DMS53 (cell line): ENCODE data around the gene NEK6.

Experiments
- DNase-seq: peaks from one replicate; lab custom pipeline; 2025; lab: John Stamatoyannopoulos, UW

NEK6 gene

GRCh38 chr9:124279531-124280175 is 21.9 kb downstream of the NEK6 start:
- no peak for DNase-seq

- no peak for DNase-seq
Measured at GRCh38 chr9:124280176-124280691, 22.5 kb downstream of the NEK6 start.

GRCh38 chr9:124281931-124282371 is 24.2 kb downstream of the NEK6 start:
- no peak for DNase-seq

GRCh38 chr9:124282442-124283227 is 24.9 kb downstream of the NEK6 start:
- no peak for DNase-seq

GRCh38 chr9:124283228-124283814 is 25.6 kb downstream of the NEK6 start:
- no peak for DNase-seq

- DNase-seq: peak; percentile 34
Measured at GRCh38 chr9:124284237-124284831, 26.6 kb downstream of the NEK6 start.

GRCh38 chr9:124284940-124285441 is 27.2 kb downstream of the NEK6 start:
- DNase-seq: no peak

- no peak for DNase-seq
Measured at GRCh38 chr9:124285490-124285889, 27.7 kb downstream of the NEK6 start.

- DNase-seq: no peak
Measured at GRCh38 chr9:124285903-124286291, 28.1 kb downstream of the NEK6 start.

- no peak for DNase-seq
Measured at GRCh38 chr9:124286292-124286931, 28.7 kb downstream of the NEK6 start.

GRCh38 chr9:124290053-124290591 is 32.4 kb downstream of the NEK6 start:
- no peak for DNase-seq

GRCh38 chr9:124290743-124291554 is 33.2 kb downstream of the NEK6 start:
- DNase-seq: no peak

- DNase-seq: no peak
Measured at GRCh38 chr9:124291801-124292396, 34.1 kb downstream of the NEK6 start.

- DNase-seq: no peak
Measured at GRCh38 chr9:124292696-124293593, 35.2 kb downstream of the NEK6 start.

GRCh38 chr9:124293718-124294506 is 36.2 kb downstream of the NEK6 start:
- no peak for DNase-seq

GRCh38 chr9:124295159-124295794 is 37.5 kb downstream of the NEK6 start:
- DNase-seq: no peak

GRCh38 chr9:124296094-124296493 is 38.3 kb downstream of the NEK6 start:
- no peak for DNase-seq
